ENCODE measurements around the gene SPATA31C1. TPM values are rescaled to one million over a fixed set of nuclear protein-coding genes. Genes with fewer than 3 reads are reported as not detected.

Gene SPATA31C1
- total RNA-seq, 6 donors from 2014 or later, result not detected

- Histone ChIP-seq H3K27me3 (no peaks in the 10 kb centered on the region), H3K4me1 (no peaks in the 10 kb centered on the region), H3K36me3 (no peaks in the 10 kb centered on the region), H3K27ac (no peak overlapping the region), H3K9me3 (no peaks in the 10 kb centered on the region), H3K4me3 (no peak overlapping the region)
- TF ChIP-seq POLR2AphosphoS5 (IDR thresholded peaks at IDR 0.05) (no peak), POLR2A (IDR thresholded peaks at IDR 0.05) (no peak), EP300 (IDR thresholded peaks at IDR 0.05) (no peak), CTCF (IDR thresholded peaks at IDR 0.05) (no peak)
- 70 to 72% methylated on average over 9 to 11 of the region's 11 CpGs for WGBS, 2 donors
- ATAC-seq (ENCODE audit: low FRiP score in 2 of 2) (no peak), DNase-seq (no peak)
These were observed 31.4 kb upstream of the SPATA31C1 start for GRCh38 chr9:87886210-87886932.

GRCh38 chr9:87886933-87887505 lies 30.7 kb upstream of the SPATA31C1 start:
- Histone ChIP-seq H3K9me3 (no peaks in the 10 kb centered on the region), H3K36me3 (no peaks in the 10 kb centered on the region)
- ATAC-seq (ENCODE audit: low FRiP score in 2 of 2), result no peak

GRCh38 chr9:87887661-87888480 lies 29.9 kb upstream of the SPATA31C1 start:
- no peaks in the 10 kb centered on the region for H3K36me3 ChIP-seq
- ATAC-seq (ENCODE audit: low FRiP score in 2 of 2) (peak in 1 of 2 donors; percentile 3), DNase-seq (peak in 1 of 2 donors; percentile 59)
- WGBS, 2 donors, result 87% methylated on average over 6 to 7 of the region's 13 CpGs
- H3K27ac ChIP-seq, result no peak overlapping the region
- TF ChIP-seq CTCF (IDR thresholded peaks at IDR 0.05) (no peak), POLR2AphosphoS5 (IDR thresholded peaks at IDR 0.05) (no peak), EP300 (IDR thresholded peaks at IDR 0.05) (no peak), POLR2A (IDR thresholded peaks at IDR 0.05) (no peak)
- no peak overlapping the region for H3K4me3 ChIP-seq
- no peaks in the 10 kb centered on the region for H3K27me3 ChIP-seq
- no peaks in the 10 kb centered on the region for H3K9me3 ChIP-seq
- no peaks in the 10 kb centered on the region for H3K4me1 ChIP-seq

More at GRCh38 chr9:87886933-87887505, 30.7 kb upstream of the SPATA31C1 start:
- WGBS, 2 donors, result 79 to 90% methylated on average over 2 to 13 of the region's 13 CpGs
- H3K27ac ChIP-seq, result no peak overlapping the region
- peak in 1 of 2 donors; percentile 42 for DNase-seq
- no peak overlapping the region for H3K4me3 ChIP-seq
- no peaks in the 10 kb centered on the region for H3K4me1 ChIP-seq
- H3K27me3 ChIP-seq, result no peaks in the 10 kb centered on the region
- TF ChIP-seq POLR2A (IDR thresholded peaks at IDR 0.05) (no peak), POLR2AphosphoS5 (IDR thresholded peaks at IDR 0.05) (no peak), EP300 (IDR thresholded peaks at IDR 0.05) (no peak), CTCF (IDR thresholded peaks at IDR 0.05) (no peak)

- no peak for ATAC-seq (ENCODE audit: low FRiP score in 2 of 2)
- TF ChIP-seq CTCF (IDR thresholded peaks at IDR 0.05) (no peak), POLR2AphosphoS5 (IDR thresholded peaks at IDR 0.05) (no peak), POLR2A (IDR thresholded peaks at IDR 0.05) (no peak), EP300 (IDR thresholded peaks at IDR 0.05) (no peak)
- Histone ChIP-seq H3K27me3 (no peaks in the 10 kb centered on the region), H3K36me3 (no peaks in the 10 kb centered on the region), H3K27ac (no peak overlapping the region), H3K4me1 (no peaks in the 10 kb centered on the region), H3K9me3 (no peaks in the 10 kb centered on the region), H3K4me3 (no peak overlapping the region)
- 75 to 89% methylated on average over 4 to 6 of the region's 6 CpGs for WGBS, 2 donors
- no peak for DNase-seq
These were observed 29.3 kb upstream of the SPATA31C1 start for GRCh38 chr9:87888501-87888900.

All from upper lobe of left lung (tissue), 6 donors.